SKM-1 (cell line): ENCODE measurements around the gene DMRTC1B.
"Not testable (repeated sequence)": the region's sequence is repeated elsewhere in the genome, so short reads cannot be mapped to it uniquely, and the experiment has no call there.

Experiments used
- DNase-seq: peaks from one replicate; lab custom pipeline; 2025; ENCODE audit not compliant: unreplicated experiment; lab: John Stamatoyannopoulos, UW

The DMRTC1B gene, protein sequence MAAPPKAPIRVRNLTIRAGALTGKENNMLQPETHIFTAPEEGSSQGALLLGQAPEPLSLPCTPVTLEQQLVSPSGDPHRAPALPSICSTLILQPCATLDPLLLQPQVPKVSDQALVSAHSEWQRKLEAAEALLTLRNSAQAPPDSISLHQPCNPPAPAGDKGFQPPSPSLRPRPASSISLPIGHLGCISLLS

DNA sequence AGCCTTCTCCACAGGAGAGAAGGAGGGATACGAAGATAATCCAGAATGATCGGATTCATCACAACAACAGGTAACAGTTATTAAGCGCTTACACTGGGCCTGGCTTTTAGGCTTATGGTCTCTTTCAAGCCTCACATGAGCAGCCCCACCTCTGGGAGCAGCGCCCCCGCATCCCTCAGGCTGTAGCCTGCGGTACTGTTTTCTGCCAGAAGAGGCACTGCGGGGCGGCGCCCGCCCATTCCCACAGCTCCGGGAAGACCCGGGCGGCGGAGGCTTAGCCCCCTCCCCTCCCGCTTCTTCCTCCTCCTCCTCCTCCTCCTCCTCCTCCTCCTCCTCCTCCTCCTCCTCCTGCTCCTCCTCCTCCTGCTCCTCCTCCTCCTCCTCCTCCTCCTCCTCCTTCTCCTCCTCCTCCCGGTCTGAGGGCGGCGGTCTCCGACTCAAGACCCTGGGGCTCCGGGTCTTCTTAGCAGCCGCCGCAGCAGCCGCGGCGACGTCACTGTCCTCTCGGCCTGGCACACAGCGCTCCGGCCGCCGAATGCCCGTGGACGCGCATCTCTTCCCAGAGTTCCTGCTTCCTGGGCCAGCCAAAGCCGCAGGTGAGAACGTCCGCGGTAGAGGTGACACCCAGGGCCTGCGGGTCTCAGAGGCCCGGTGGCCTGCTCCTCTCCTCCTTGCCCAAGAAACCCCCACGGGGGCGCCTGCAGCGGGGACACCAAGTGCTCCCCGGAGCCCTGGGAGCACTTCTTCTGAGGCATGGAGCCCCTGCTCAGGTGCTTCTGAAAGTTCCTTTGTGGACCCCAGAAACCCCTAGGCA lies at the start of gene DMRTC1B:
Gene DMRTC1B (plus strand): TSS at position 238 of the 814 bp plus-strand sequence. CDS start 68,246 bp downstream, outside the sequence.
- not testable (repeated sequence) for DNase-seq

DNA sequence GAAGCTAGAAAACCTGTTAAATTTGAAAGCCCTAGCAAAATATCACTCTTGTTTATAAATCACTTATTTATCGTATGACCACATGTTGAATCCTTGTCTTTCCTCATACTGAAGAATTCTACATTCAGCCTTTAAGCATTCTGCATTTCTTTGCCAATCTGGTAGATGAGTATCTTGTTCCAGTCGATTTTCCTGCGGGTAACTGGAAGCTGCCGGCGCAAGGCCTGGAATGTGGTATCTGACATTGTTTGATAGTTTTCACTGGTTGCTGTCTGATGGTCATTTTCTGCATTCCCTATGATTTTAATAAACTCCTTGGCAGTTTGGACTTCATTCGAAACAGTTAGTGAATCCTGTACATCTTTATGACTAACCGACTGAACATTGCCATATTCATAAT lies 48.8 kb upstream of the DMRTC1B start:
- no peak for DNase-seq

DNA sequence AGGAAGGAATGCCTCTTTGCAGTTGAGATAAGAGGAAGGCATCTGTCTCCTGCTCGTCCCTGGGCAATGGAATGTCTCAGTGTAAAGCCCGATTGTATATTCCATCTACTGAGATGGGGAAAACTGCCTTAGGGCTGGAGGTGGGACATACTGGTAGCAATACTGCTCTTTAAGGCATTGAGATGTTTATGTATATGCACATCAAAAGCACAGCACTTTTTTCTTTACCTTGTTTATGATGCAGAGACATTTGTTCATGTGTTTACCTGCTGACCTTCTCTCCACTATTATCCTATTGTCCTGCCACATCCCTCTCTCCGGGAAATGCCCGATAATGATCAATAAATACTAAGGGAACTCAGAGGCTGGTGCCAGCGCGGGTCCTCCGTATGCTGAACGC lies 43.1 kb upstream of the DMRTC1B start:
- not testable (repeated sequence) for DNase-seq

DNA sequence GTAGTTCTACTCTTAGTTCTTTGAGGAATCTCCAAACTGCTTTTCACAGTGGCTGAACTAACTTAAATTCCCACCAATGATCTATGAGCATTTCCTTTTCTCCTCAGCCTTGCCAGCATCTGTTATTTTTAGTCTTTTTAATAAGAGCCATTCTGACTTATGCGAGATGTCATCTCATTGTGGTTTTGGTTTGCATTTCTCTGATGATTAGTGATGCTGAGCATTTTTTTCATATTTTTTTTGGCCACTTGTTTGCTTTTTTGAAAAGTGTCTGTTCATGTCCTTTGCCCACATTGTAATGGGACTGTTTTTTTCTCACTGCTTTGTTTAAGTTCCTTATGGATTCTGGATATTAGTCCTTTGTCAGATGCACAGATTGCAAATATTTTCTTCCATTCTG lies 41.1 kb upstream of the DMRTC1B start:
- DNase-seq: no peak

DNA sequence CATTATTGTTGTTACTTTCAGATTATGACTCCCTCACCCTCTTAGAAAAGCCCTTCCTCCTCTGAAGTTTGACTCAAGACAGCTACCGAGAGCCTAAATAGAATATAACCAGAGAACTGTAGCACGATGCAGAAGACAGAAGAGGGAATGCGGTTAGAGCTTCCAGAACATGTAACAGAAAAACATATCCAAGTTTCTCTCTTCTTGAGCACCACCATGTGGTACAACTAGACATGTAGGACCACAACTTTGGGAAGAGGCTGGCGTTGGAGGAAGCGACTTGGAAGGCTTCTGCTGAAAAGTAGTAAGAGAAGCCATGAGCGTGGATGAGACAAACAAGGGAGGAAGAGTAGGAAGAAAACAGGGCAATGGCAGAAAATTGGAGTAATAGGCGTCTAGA lies 31.1 kb upstream of the DMRTC1B start:
- DNase-seq: not testable (repeated sequence)

DNA sequence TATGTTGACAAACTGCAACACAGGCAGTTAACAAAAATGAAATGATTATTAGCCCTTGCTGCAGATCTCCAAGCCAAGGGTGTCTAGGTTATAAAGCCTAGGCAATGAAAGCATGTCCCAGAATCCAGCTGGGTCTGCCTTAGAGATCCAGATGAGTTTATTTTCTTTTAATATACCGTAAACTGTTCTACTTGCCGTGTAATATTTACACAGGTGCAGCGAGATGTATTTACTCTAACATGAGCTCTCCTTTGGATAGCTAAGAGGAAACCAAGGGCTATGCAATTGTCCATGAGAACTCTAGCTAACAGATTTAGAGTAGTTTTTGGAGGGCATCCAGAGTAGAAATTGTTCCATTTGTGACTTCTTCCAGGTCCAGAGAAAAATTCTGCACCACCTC lies 28.1 kb upstream of the DMRTC1B start:
- not testable (repeated sequence) for DNase-seq

DNA sequence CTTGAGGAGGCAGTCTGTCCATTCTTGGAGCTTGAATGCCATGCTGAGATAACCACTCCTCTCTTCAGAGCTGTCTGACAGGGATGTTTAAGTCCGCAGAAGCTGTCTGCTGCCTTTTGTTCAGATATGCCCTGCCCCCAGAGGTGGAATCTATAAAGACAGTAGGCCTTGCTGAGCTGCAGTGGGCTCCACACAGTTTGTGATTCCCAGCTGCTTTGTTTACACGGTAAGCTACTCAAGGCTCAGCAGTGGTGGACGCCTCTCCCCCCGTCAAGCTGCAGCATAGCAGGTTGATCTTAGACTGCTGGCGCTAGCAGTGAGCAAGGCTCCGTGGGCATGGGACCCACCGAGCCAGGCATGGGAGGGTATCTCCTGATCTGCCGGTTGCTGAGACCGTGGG lies 16.2 kb upstream of the DMRTC1B start:
- DNase-seq: not testable (repeated sequence)

DNA sequence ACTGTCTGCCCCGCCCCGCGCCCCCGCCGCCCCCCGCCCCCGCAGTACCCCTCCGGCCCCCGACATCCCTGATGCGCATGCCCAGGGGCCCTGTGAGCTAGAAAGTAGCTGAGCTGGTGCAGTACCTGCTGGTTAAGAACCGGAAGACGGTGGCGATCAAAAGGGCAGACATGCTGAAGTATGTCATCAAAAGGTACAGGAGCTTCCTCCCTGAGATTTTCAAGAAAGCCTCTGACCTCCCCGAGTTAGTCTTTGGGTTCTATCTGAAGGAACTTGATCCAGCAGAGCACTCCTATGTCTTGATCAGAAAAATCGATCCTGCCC lies 739 bp downstream of the DMRTC1B start:
- DNase-seq: not testable (repeated sequence)

DNA sequence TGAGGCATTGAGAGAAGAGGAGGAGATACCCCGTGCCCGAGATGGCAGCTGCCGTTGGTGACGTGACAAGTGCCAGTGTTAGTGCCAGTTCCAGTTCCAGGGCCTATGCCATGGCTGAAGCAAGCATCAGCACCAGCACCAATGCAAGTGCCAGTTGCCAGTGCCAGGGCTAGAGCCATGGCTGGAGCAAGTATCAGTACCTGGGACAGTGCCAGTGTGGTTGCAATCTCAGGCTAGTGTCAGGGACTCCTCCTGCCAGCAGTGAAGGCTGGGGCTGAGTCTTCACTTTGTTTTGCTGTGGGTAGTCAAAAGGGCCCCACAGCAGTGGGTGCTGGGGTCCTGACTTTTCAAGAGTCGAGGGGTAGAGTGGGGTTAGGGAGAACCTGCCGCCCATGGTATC lies 1.5 kb downstream of the DMRTC1B start:
- not testable (repeated sequence) for DNase-seq

DNA sequence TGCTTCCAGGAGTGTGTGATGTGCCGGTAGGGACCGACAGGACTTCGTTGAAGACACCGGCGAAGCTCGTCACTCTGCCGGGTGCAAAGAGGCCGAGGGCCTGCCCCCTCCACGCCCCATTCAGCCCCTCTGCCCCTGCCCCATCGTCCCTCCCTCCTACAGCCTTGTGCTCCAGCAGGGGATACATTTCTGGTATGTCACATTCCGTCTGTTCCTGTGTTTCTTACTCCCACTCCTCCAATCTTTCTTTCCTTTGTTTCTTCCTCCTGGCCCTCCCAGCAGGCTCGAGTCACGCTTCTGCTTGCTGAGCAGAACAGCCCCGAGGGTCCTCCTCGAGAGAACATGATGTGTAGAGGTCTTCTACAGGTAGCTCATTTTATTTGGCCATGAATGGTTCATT lies 5.9 kb downstream of the DMRTC1B start, which contains the start of gene FAM236B:
Gene FAM236B (minus strand): TSS at position 101 of the 400 bp plus-strand sequence. CDS start 100 bp downstream, at position 1.
- not testable (repeated sequence) for DNase-seq

DNA sequence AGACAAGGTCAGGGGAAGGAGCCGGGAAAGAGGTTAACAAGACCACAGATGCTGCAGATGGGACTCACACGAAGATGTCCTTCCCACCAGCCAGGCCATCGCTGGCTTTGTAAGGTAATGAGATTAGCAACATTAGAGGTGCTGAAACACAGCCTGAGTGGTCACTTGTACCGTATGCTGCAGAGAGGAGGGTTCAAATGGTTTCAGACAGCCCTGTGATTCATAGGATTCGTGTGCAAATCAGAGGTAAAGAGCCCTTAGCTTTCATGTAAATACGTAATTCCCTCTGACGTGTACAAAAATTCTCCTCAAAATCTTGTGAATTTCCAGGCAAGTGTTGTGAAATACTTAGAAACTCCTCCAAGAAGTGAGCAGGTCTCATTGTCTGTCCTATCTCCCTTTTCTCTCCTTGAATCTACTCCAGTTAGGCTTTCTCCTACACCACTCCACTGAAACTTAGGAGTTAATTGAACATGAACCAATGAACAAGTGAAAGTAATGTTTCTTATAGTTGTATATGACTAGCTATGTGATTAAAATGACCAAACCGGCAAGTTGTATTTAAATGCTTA lies 6.8 kb downstream of the DMRTC1B start:
- not testable (repeated sequence) for DNase-seq

DNA sequence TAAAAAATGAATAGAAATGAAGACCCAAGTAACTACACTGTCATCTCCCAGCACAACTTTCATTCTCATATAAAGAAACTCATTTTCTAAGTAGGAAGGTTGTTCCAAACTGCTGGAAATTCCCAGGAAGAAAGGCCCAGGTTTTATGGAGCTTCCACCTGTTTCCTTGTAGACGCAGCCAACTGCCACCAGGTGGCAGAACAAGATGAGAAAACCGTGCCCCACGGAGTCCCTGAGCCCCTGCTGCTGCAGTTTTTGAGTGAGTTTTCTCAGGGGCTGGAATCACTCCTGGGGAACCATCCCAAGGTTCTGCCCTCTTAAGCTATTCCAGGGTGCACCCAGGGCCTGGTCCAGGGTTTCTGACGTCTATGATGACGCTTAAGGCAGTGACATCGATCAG lies 7.3 kb downstream of the DMRTC1B start:
- DNase-seq: not testable (repeated sequence)

DNA sequence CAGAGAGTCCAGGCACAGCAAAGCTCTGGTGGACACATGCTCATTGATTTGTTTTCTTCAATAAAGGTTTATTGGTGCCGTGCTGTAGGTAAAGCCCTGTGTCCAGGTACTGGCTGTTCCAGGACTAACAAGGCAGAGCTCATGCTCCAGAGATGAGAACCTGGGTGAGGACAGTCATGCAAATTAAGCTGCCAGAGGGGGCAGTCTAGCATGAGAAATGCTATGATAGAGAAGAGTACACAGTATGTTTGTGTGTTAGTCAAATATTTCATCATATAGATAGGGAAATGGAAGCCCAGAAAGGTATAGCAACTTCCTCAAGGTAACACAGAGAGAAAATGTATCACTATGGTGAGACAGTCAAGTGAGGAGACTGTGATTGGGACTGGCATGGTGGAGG lies 11.5 kb downstream of the DMRTC1B start:
- not testable (repeated sequence) for DNase-seq

DNA sequence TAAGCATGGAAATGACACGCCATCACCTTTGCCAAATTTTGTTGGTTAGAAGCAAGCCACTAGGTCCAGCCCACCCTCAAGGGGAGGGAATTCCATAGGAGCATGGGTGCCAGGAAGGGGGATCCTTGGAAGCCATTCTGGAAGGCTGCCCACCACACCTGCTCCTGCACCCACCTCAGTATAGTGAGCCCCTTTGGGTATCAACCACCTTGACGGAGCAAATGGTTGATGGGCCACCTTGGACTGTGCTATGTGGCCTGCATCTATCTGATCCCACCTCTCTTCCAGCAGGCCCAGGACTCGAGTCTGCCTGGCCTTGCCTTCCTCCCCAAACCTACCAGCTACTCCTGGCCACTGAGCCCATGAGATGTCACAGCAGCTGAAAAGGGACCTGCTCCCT lies 13.7 kb downstream of the DMRTC1B start:
- DNase-seq: not testable (repeated sequence)

DNA sequence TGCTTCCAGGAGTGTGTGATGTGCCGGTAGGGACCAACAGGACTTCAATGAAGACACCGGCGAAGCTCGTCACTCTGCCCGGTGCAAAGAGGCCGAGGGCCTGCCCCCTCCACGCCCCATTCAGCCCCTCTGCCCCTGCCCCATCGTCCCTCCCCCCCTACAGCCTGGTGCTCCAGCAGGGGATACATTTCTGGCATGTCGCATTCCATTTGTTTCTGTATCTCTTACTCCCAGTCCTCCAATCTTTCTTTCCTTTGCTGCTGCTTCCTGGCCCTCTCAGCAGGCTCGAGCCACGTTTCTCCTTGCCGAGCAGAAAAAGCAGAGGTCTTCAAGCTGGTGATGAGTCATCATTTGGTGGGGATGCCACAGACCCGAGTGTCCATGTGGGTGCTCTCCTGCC lies 31.4 kb downstream of the DMRTC1B start, which contains the start of gene FAM236D:
Gene FAM236D (minus strand): TSS at position 101 of the 400 bp plus-strand sequence. CDS start 100 bp downstream, at position 1.
- DNase-seq: not testable (repeated sequence)

DNA sequence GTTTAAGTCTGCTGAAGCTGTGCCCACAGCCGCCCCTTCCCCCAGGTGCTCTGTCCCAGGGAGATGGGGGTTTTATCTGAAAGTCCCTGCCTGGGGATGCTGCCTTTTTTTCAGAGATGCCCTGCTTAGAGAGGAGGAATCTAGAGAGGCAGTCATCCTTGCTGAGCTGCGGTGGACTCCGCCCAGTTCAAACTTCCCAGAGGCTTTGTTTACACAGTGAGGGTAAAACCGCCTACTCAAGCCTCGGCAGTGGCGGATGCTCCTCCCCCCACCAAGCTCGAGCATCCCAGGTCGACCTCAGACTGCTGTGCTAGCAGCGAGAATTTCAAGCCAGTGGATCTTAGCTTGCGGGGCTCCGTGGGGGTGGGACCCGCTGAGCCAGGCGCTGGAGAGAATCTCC lies 54.0 kb downstream of the DMRTC1B start:
- DNase-seq: not testable (repeated sequence)

DNA sequence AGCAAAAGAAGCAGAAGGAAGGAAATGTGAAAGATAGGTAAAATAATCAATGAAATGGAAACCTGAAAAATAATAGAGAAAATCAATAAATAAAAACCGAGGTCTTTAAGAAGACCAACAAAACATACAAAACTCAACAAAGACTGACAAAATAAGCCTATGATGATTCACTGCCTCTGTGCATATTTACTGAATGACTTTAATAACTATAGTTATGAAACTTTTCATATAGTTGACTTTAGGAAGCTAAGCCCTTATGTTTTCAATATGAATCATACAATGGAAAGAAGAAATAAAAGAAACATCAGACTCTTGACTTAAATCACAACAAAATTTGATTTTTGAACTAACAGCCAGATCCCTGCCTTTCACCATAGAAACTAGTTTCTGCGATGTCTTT lies 60.8 kb downstream of the DMRTC1B start:
- not testable (repeated sequence) for DNase-seq

DNA sequence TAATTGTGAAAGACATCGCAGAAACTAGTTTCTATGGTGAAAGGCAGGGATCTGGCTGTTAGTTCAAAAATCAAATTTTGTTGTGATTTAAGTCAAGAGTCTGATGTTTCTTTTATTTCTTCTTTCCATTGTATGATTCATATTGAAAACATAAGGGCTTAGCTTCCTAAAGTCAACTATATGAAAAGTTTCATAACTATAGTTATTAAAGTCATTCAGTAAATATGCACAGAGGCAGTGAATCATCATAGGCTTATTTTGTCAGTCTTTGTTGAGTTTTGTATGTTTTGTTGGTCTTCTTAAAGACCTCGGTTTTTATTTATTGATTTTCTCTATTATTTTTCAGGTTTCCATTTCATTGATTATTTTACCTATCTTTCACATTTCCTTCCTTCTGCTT lies 106.2 kb downstream of the DMRTC1B start:
- DNase-seq: not testable (repeated sequence)

DNA sequence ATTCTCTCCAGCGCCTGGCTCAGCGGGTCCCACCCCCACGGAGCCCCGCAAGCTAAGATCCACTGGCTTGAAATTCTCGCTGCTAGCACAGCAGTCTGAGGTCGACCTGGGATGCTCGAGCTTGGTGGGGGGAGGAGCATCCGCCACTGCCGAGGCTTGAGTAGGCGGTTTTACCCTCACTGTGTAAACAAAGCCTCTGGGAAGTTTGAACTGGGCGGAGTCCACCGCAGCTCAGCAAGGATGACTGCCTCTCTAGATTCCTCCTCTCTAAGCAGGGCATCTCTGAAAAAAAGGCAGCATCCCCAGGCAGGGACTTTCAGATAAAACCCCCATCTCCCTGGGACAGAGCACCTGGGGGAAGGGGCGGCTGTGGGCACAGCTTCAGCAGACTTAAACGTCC lies 113.0 kb downstream of the DMRTC1B start:
- not testable (repeated sequence) for DNase-seq
